ENCODE results near the gene KIAA1755.

DNA sequence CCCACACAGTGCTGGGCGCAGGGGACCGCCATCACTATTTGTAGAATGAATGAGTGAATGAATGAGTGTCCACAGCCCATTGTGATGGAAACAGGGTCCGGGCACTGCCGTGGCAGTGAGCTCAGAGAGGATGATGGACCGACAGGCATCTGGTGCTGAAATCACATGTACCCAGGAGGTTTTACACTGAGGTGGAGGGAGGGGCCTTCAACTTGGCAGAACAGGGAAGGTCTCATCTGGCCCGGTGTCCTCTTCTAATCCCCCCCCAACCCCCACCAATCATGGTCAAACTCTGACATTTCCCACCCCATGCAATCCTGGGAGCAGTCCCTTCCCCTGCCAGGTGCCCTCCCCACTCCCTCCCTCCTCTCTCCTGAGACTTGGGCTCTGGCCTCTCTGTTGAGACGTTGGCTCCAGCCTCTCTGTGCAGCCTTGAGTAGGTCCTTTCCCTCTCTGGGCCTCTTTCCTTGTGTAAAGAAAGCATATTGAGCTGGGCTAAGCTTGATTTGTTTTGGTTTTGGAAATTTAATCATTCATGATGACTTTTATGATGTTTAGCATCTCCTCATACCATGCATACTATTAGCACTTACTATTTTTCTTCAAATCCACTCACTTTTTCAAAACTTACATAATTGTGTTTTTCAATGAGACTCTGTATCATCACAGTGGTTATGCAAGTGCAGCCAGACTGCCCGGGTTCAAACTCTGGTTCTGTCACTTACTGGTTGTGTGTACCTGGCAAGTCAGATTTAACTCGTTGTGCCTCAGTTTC, 10.8 kb downstream of the KIAA1755 start:
- TF ChIP-seq CTCF (conservative IDR thresholded peaks at IDR 0.05; ENCODE audit: low read depth, low read length) (no peak), EZH2 (IDR thresholded peaks at IDR 0.05; ENCODE audit: borderline replicate concordance, low read depth, low read length, poor library complexity, severe bottlenecking) (no peak)
